T-helper 9 cell (primary cell): ENCODE data around the gene WLS.

Source experiments
- DNase-seq: peaks from one replicate; pipeline ENCODE4 v3.0.0-alpha.2; 2020

Gene WLS

DNA sequence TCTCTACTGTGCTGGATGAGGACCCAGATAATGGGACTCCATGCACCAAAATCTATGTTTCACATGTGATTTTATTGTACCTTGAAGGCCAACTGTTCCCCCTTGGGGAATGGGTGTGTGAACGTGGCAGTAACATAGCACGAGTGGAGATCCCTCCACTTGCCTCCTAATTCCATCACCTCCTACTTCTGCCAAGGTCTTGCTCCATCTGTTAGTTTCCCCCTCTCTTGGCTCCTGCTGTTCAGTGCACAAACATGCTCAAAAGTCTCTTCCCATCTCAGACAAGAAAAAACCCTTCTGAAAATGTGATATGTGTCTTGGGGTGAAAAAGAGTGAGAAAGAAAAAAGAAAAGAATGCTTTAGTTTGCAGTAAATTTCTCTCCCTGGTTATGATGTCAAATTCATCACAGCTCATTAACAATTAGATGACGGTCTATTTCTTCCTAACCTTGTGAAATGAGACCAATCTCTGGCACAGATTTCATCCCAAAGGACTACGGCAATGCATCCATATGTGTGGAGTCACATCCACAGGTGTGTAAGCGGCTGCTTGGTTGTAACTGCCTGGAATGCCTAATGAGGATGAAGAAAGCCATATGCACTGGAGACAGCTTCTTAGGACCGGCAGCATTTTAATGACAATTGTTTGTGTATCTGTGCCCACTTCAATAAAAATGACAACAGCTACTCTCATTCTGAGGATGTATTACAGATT, 102.6 kb downstream of the WLS start:
- DNase-seq, result no peak

DNA sequence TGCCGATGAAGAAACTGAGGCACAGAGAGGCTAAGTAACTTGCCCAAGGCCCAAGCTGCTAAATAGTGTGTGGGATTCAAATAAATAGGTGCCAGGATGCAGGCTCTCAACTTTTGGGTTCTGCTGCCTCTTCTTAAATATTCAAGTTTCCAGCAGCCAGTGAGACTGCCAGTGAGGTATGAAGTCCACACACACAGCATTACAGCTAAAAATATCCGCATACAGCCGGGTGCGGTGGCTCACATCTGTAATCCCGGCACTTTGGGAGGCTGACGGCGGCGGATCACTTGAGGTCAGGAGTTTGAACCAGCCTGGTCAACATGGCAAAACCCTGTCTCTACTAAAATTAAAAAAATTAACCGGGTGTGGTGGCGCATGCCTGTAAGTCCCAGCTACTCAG, 103.5 kb downstream of the WLS start:
- no peak for DNase-seq

DNA sequence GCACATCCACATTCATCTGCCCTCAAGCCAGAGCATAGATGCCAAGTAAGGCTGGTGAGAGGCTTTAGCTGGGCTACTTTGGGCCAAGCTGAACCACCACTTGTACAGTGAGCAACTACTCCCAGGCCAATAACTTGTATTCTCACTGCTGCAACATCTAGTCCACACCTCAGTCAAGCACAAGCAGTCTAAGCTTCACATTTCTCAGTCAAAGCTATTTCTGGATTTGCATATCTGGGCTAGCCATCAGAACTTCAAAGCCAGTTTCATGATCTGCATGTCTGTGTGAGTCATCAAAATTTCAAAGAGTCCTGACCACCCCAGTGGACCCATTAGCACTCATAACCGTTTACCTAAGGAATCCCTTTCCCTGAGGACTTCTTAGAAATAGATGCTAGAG, 104.2 kb downstream of the WLS start:
- no peak for DNase-seq

DNA sequence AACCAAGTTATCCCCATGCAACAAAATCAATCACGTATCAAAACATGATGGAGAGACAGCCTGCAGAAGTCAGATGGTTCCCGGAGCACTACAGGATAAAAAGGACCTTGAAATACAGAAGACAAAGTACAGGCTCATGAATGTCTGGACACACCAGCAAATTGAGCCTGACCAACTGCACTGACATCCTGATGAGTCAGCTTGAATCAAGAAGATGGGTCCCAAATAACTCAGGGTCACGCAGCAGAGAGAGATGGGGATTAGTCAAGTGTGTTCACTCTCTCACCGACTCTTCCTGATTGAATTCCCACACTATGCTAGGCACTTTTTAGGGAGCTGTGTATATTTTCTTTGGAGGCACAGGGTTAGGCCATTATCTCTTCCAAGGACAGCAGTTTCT, 110.8 kb downstream of the WLS start:
- no peak for DNase-seq

DNA sequence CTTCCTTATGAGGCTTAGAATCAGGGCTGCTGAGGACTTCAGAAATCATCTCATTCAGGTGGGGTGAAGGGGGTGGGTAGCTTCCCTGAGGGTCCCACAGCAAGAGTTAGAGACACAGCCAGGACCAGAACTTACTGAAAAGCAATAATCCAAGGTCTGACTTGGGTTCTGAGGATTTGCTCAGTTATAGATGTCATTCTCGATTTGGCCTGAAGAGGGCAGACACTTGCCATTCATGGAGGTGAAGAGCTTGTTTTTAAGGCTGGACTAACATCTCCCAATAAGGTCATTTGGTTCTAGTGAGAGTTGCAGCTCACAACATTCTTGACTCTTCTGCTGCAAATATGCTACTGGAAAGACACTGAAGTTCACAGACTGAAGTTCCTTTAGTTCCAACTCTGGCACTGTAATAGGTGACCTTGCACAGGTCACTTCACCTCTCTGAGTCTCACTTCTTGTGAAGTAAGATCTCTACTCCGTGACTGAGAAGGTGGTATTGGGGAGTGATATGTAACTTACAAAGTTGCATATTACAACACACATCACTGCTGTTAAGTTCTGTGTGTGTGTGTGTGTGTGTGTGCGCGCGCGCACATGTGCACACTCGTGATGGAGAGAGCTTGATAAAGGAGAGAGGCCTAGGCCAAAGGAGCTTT, 112.1 kb downstream of the WLS start:
- no peak for DNase-seq

DNA sequence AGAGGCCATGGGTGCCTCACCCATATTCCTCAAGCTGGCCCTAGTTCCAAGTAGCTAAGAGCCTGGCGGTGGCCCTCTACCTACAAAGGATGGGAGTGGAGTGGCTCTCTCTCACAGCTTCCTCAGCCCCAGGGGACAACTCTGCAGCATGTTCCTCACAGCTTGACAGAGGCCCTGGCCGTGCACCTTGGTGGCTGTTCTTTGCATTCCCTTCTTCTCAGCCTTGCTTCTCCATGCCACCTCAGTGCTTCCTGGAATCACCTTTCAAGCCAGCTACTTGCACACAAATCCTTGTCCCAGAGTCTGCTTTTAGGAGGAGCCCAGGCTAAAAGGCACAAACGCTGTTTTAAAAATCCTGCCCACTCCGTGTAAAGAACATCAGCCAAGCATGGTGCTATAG, 112.9 kb downstream of the WLS start:
- no peak for DNase-seq

DNA sequence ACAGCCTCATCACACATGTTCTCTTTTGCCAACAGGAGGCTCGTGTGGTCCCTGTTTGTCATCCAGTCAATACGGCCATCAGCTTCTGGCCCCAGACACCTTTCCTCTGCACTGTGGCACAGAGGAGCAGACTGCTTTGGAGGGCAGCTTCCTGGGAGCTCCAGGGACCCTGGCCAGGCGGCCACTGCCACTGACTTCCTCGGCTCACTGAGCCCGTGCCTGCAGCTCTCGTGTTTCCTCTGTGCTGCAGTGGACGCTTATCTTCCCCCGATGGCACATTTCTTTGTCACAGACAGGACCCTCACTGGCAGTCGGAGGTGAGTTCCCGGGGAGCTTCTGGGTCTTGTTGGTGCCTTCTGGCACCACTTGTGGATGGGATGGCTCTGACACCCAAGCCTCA, 114.9 kb downstream of the WLS start:
- DNase-seq, result no peak

DNA sequence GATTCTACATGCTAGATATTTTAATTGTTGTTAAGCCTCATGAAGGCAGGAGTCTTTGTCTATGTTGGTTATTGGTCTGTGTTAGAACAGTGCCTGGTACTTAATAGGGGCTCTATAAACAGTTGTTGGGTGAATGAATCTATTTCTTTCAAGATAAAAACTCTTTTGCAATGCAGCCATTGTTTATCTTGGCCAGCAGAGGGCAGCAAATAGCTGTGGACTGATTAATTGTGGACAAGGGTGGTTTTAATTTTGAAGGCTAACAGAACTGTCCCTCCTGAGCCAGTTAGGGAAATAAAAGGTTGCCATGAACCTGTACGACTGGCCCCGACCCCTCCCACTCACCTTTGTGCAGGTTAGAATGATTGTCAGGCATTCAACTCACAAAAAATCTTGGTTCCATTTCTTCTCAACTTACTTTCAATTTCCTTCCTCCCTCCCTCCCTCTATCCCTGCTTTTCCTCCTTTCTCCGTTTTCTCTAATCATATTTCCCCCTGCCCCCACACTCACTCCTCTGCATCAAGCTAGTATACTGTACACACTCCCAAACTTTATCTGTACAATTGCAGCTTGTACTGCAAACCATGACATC, 115.6 kb downstream of the WLS start:
- peak; percentile 19 for DNase-seq

DNA sequence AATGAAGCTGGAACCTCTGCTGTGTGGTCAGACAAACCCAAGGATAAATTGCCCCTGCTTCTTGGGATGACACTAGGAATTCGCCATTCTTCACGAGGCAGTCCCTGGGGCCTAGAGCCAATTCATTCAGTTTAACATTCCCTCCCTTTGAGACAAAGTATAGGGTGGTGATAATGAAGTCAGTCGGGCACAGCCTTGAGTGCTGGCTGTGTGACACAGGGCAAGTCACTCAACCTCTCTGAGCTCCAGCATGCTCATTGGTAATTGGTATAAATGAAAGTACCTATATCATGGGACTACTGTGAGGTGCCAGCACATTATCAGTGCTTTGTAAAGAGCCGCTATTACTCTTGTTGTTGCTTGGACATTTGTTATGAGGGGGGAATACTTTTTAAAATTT, 117.0 kb downstream of the WLS start:
- DNase-seq, result no peak

DNA sequence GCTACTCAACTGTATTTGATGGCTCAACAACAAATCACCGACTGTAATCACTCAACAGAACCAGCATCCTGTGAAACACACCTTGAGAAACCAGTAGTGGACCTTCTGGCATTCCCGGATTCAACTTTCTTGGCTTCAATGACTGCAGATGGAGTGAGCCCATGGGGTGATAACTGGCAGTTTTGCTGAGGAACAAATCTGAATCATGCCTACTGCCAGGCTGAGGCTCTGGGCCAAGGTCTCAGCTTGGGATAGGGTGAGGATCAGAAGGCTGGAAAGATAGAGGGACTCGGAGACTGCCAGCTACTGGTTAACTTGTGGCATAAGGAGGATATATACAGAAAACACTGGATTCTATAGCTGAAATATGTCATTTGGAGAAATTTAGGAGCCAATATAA, 118.4 kb downstream of the WLS start:
- no peak for DNase-seq

DNA sequence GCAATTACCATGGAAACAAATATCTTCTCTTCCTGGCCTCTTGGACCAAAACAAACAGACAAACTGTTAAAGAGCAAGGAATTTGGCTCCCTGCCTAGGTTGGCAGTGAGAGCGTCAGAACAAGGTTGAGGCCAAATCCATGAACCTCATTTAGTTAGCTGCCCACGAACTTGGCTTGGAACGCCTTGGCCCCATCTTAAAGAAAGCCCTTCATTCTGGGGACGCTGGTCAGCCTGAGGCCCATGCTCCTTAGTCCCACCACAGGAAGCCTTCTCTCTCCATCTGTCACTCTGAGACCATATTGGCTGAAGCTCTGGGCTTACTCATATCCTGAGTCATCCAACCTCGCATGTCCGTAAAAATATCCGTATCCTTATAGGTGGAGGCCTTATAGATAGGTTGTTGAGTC, 119.5 kb downstream of the WLS start:
- DNase-seq, result no peak

DNA sequence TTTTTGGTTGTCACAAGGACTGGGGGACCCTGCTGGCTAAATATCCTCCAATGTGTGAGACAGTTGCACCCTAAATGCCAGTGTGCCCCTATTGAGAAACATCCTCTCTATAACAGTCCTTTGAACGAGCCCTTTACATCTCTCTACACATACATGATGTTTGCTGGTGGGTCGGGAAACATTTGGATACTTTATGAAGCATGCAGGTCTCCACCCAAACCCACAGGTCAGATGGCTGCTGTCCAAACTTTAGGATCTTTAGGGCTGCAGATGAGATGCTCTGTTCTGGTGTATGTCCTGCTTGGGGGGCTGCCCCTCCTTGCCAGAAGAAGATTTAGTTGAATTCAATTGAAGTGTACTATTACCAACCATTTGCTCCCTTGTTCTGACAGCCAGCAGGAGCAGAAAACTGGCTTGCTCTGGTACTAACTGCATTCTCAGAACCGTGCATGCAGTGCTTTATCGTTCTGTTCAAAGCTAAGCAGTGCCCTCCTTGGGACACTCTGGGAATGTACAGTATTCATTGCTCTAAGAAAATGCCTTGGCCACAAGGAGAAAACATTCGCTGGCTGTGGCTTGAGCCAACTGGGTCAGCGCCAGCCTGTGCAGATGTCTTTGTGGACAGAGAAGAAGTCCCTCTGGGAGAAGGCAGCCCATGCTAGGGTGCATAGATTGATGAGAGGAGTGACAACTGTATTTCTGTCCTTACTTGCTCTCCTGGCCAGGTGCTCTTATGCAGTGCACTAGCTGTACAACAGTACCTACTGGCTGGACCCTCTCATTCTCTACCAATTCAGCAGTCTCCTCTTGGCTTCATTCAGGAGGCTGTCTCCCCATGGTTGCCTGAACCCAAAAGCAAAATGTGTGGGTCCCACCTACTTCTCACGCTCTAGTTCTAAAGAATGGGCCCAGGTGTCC, 120.5 kb downstream of the WLS start:
- no peak for DNase-seq

DNA sequence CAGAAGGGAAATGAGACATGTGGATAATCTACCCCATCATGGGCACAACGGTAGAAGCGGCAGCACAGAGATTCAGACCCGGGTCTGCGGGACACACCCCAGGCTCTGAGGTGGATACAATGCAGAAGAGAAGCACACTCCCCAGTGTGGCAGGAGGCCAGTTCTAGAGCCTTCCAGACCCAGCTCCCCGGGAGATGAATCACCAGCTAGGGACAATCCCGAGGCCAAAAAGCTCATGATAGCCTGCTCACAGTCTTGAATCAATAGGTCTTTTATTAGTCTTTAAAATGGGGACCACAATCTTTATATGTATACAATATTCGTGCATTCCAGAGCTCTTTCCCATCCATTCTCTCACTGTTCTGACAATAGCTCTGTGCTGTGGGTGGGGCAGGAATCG, 124.6 kb downstream of the WLS start:
- DNase-seq, result no peak

DNA sequence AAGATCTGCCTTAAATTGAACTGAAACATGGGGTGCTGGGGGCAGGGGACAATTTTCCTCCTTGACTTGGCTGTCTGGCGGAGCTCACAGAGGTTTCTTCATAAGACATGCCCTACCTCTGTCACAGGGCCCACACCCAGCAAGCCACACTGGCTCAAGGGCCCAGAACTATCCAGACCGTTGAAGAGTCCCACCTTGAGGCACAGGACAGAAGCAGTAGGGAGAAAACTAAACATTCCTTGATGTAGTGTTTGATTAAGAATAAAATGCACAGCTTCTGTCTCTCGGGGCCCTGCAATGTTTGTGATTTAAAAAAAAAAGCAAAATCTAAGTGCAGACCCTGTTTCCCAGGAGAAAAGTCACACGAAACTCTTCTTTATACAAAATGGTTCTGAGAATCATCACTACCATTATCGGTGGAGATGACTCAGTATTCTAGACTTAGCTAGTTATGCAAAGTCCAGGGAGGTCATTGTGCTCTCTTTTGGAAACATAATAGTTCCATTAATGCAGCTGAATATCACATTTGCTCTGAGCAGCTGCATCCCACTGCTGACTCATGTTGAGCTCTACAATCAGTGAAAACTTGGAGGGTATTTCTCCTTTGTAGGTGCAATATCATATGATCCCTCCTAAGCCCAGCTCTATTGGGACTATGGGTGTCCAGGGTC, 128.3 kb downstream of the WLS start:
- DNase-seq, result no peak

DNA sequence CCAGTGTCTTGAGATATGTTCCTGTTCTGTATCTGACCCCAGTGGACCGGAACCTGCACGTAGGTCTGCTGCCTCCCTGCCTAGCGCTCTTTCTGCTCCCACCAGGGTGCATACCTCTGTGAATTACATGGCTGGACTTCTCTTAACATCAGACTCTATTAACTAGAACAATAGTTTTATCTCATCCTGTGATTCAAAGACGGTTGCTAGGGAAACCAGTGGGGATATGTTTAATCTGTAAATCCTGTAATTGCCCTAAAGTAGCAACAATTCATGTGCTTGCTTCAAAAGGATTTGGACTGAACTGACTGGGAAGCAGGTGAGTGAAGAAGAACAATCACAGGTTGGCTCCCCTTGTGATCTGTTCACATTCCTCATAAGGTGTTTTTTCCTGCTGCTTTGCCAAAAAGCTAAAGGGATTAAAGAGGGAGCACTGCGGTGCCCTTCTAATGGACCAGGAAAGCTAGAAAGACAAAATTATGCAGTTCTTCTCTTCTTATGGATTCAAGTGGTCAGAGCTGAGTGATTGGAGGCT, 129.2 kb downstream of the WLS start:
- DNase-seq, result no peak

DNA sequence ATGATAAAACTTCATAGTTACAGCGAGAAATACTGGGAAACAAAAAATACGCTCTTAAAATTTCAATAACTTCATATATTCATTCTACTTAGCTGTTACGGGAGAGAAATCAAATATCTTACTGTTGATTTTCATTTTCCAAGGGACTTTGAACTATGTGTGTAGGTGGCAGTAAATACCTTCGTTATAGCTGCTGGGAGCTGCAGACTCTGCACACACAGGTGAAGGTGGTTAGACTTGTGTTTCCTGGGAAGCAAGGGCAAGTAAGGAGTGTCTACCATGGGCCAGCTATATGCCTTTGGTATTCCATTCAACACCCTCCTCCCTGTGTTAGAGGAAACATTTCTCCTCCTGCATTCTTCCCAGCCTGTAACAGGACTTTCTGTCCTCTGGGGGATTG, 130.5 kb downstream of the WLS start:
- no peak for DNase-seq

DNA sequence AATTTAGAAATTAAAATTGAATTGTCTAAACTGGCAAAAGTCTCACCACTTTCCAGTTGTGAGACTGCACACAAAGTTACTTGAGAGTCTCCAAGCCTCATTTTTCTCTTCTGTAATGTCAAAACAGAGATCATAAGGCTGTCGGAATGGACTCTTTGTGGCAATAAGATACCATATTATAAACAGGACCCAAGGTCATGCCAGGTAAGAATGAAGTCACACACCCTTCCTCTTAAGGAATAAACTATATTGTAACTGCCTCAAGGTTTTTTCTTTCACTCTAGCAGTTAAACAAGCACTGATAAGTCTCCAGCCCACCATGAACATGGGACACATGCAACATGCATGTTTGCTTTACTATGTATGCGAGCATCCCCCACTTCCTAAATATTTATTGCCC, 131.8 kb downstream of the WLS start:
- no peak for DNase-seq

DNA sequence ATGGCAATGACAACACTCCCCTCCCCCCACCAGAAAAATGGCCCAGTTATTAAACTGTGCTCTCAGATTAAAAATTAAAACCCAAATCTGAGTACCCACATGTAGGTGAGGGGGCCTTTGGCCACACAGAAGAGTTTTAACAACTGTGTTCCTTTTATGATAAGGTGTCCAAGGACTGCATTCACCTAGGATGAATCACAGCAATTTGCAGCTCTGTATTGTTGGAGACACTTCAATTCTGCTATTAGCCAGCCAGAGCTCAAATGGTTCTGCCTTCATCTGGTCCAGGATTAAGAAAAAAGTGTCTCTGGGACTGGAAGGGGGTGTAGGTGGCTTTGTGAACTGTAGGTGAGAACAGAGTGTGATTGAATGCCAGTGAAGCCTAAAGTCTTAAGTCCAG, 138.6 kb downstream of the WLS start:
- no peak for DNase-seq

DNA sequence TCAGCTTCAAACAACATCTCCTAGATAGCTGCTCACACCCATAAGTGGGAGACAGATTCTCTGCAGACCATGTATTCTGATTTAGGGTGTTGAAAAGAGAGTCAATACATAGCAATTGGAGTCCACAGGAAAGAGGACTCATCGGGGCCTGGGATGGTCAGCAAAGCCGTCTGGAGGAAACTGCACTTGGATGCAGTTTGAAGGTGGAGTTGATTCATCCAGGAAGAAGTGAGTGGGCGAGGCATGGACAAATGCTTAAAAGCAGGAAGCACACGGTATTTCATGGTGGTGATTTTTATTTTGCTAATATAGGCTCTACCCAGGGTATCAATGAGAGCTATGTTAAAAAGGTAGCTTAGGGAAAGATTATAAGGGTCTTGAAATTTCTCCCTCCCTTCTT, 145.1 kb downstream of the WLS start:
- no peak for DNase-seq

DNA sequence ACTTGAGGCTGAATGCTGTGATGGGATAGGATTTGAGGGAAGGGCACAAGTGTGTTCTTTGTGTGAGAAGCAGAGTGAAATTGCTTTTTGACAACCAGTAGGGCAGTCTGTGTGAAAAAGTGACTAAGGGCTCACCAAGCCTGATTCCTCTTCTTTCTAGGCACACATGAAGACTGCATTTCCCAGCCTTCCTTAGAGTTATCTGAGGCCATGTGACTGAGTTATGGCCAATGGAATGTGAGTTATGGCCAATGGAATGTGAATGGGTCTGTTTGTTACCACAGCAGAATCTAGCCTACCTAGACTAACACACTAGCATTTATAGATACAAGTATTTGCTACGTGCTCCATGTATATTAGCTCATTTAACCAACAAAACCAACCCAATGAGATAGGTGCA, 146.6 kb downstream of the WLS start:
- DNase-seq, result no peak

DNA sequence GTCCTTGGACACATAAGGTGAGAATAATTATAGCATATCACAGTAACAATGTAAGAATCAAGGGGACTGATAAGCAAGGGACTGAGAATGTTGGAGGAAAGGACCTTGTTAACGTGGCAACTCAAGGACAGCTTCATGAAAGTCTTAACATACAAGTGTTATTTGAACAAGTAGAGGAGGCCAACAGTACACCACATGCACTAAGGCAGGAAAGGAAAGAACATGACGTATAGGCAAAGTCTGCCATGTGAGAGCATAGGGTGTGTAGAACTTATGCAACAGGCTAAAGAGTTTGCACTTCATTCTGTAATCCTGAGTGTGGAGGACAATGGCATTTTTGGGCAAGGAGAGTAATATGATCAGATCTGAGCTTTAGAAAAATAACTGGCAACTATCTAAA, 148.6 kb downstream of the WLS start:
- DNase-seq, result no peak

DNA sequence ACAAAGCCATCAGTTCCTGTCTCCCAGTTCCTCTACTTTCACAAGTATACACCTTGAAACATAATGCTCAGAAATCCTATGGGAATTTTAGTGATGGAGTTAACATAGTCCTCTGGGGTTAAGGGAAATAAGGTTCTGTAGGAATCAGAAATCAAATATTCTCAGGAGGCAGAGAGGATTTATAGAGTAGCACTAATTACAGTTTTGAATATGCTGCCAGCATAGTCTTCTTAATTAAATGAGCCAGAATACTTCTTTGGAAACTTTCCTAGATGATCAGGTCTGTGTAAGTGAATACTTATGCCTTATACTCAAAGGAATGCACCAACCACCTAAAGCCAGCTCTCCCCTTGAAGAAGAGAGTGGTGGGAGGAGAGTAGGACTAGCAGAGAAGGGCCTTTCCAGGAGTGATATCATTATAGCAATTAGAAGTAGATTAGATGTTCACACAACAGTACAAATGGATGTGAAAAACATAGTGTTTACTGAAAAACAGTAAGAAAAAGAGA, 150.5 kb downstream of the WLS start:
- no peak for DNase-seq
